GM20000 (cell line): ENCODE data around the gene SH2D1A.

Experiments used
- DNase-seq: peaks from one replicate; pipeline ENCODE4 v3.0.0; 2012; ENCODE audit warnings: low spot score
- TF ChIP-seq, protein P1 (sequence below): IDR thresholded peaks from 2 replicates; pipeline ENCODE4 v1.5.1; 2012; ENCODE audit warnings: mild to moderate bottlenecking, control low read depth; ENCODE audit errors: extremely low read depth, missing control alignments

SH2D1A gene

DNA sequence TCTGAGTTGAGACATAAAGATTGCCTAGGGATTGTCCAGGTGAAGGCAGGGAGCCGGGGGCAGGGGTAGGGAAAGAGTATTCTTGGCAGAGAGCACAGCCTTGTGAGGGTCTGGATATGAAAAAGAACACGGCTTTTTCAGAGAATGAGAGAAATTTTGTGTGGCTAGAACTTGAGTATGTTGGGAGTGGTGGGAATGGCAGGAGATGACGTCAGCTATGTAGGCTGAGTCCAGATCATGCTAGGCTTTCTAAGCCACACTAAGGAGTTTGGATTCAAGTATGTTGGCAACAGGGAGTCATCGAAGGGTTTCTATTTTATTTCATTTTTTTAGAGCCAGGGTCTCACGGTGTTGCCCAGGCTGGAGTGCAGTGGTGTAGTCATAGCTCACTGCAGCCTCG is 40.0 kb downstream of the SH2D1A start:
- no peak for DNase-seq
- TF ChIP-seq, protein P1, sequence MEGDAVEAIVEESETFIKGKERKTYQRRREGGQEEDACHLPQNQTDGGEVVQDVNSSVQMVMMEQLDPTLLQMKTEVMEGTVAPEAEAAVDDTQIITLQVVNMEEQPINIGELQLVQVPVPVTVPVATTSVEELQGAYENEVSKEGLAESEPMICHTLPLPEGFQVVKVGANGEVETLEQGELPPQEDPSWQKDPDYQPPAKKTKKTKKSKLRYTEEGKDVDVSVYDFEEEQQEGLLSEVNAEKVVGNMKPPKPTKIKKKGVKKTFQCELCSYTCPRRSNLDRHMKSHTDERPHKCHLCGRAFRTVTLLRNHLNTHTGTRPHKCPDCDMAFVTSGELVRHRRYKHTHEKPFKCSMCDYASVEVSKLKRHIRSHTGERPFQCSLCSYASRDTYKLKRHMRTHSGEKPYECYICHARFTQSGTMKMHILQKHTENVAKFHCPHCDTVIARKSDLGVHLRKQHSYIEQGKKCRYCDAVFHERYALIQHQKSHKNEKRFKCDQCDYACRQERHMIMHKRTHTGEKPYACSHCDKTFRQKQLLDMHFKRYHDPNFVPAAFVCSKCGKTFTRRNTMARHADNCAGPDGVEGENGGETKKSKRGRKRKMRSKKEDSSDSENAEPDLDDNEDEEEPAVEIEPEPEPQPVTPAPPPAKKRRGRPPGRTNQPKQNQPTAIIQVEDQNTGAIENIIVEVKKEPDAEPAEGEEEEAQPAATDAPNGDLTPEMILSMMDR, result no peak

DNA sequence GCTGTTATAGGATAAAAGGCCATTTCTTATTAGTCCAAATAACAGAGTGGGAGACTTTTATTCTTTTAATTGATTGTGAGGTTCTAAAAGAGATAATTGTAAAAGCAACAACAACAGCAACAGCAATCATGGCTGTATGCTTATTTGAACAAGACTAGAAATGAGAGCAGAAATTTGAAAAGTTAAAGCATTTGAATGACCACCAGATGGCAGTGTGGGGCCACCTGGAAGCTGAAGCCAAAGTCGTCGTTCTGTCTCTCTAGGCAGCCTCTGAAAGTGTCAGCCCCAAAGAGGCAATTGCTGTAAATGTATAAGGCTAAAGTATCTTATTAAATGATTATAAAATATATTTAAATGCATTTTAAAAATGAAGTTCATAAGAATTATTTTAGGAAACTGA is 42.2 kb downstream of the SH2D1A start:
- peak; percentile 11 for DNase-seq
- TF ChIP-seq, protein P1, result peak; percentile 26

DNA sequence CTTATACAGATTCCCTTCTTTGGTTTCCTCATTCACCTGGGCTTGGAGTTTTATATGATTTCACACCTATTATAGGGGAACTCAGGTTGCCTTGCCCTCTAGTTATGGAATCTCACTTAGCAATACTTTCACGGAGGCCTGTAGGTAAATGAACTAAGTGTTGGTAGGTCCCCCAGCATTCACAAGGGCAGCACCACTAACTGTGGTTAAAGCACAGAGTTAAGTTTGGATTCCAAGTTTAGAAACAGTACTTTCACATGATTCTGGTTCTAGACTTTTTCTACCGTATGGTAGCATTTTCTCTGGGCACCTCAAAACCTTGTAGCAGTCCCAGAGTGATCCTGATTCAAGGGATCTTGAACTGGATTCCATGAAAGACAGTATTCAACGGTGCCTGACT is 46.4 kb downstream of the SH2D1A start:
- DNase-seq, result no peak
- TF ChIP-seq, protein P1, result no peak

DNA sequence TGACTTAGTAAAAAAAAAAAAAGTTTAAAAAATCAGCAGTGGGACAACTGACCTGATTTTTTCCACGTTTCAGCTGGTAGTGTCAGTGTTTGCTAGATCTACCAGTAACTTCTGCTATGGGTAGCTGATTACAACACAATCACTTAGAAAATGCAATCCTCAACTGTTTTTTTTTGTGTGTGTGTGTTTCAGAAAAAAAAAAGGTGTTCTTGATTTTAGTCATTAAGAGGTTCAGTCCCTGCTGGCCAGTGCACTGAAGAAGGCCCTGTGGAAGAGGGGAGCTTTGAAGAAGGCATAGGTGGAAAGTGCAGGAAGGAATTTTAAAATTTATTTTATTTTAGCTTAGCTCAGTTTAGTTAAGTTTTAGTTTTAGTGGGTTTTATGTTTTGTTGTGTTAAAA is 46.9 kb downstream of the SH2D1A start:
- DNase-seq, result no peak
- TF ChIP-seq, protein P1, result no peak

DNA sequence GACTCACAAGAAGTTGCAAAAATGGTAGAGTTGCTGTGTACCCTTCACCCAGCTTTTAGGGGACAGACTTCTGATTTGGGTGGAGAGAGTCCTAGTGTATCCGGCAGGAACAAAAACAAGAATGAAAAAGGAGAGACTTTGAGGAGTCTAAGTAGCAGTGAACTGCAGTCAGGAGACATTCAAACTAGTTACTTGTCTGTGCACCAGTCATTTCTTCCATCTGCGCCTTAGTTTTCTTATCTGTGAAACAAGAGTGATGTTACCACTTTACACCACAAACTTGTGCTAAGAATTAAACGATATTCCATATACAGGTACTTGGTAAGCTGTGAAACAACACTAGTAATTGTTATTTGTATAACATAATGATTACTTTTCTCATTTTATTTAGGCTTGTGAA is 47.3 kb downstream of the SH2D1A start:
- DNase-seq, result no peak
- TF ChIP-seq, protein P1, result no peak

DNA sequence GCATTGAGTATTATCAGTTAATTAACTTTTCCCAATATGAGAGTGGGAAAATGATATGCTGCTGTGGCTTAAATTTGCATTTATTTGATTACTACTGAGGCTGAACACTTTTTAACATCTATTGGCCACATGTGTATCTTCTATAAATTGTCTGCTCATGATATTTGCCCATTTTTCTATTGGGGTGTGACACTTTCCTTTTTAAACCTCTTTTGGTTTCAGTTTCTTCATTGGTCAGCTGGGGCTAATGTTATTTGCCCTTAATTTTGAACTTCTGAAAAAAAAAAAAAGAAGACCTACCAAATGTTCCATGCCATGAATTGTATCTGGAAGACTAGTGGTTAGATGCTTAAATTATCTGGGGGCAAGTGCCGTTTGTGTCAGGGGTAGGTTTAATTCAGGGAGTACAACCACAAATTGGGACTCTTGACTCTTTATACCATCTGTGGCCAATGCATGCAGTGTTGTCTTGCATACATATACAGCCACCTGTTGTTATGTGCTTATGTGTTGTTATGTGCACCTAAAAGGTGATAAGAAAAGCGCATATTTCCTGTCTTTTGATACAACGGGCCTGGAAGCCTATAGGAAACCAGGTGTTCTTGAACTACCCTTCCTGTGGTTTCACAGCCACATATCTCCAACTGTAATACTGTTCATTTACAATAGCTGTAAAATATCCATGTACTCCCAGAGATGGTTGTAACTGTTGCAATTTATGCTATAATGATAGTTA is 49.0 kb downstream of the SH2D1A start:
- DNase-seq, result peak; percentile 2
- TF ChIP-seq, protein P1, result no peak

DNA sequence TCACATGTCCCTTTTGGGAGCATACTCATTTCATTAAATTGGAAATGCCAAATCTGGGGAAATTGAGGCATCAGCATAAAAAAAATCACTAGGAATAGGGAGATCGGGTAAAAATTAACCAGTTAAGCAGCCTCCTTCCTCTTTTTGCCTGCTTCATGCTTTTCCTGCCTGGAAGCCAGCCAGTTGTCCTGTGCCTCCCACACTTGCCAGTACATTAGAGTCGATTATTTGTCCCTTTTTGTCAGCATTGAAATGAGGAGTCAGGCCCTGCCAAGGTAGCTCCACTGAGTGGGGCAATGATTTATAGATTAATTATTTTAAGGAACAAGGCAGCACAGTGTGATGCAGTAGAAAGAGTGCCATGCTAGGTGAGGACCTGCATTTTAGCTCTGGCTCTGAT is 55.3 kb downstream of the SH2D1A start:
- TF ChIP-seq, protein P1, result no peak
- DNase-seq, result no peak
